GM23338 (cell line): Measurements from ENCODE around the gene SLC28A1. TPM values are rescaled to one million over a fixed set of nuclear protein-coding genes. Genes with fewer than 3 reads are reported as not detected.

Experiments used
- ATAC-seq: fragments of 200-7000 bp; cut with Tn5 transposase; 3 replicates; pipeline ENCODE4 v1.9.1; 2020
- DNase-seq: peaks from one replicate; pipeline ENCODE4 v3.0.0-alpha.2; 2015; ENCODE audit warnings: low spot score
- H2AFZ ChIP-seq: fragments of 200-600 bp; sonication (generic); 2 replicates; pipeline ENCODE4 v1.8.0; 2016; ENCODE audit warnings: antibody characterized with exemption, mild to moderate bottlenecking, moderate library complexity
- H3F3A ChIP-seq: fragments of 200-600 bp; sonication (generic); replicated peaks from 2 replicates; pipeline ENCODE4 v1.8.0; 2017; ENCODE audit warnings: antibody characterized with exemption, mixed run types, low read depth
- H3K27ac ChIP-seq: fragments of 200-600 bp; sonication (generic); 2 replicates; pipeline ENCODE4 v1.6.1; 2016; ENCODE audit warnings: low read depth
- H3K27me3 ChIP-seq: fragments of 200-600 bp; sonication (generic); 2 replicates; pipeline ENCODE4 v1.8.0; 2016; ENCODE audit warnings: mild to moderate bottlenecking, mixed run types, moderate library complexity; ENCODE audit not compliant: insufficient read depth
- H3K36me3 ChIP-seq: fragments of 200-600 bp; sonication (generic); 2 replicates; pipeline ENCODE4 v1.8.0; 2016; ENCODE audit warnings: mild to moderate bottlenecking; ENCODE audit not compliant: insufficient read depth
- H3K4me1 ChIP-seq: fragments of 200-600 bp; sonication (generic); 2 replicates; pipeline ENCODE4 v1.8.0; 2016; ENCODE audit warnings: mild to moderate bottlenecking, moderate library complexity; ENCODE audit not compliant: insufficient read depth
- H3K4me2 ChIP-seq: fragments of 200-600 bp; sonication (generic); 2 replicates; pipeline ENCODE4 v1.7.1; 2017; ENCODE audit warnings: mixed run types
- H3K4me3 ChIP-seq: fragments of 200-600 bp; sonication (generic); 2 replicates; pipeline ENCODE4 v1.6.1; 2016; ENCODE audit warnings: mixed run types
- H3K79me2 ChIP-seq: fragments of 200-600 bp; sonication (generic); replicated peaks from 2 replicates; pipeline ENCODE4 v1.8.0; 2017; ENCODE audit warnings: mild to moderate bottlenecking; ENCODE audit not compliant: insufficient read depth
- H3K9me2 ChIP-seq: fragments of 200-600 bp; sonication (generic); 2 replicates; pipeline ENCODE4 v1.8.0; 2017; ENCODE audit not compliant: insufficient read depth
- H4K20me1 ChIP-seq: fragments of 200-600 bp; sonication (generic); replicated peaks from 2 replicates; pipeline ENCODE4 v1.8.0; 2017; ENCODE audit warnings: mild to moderate bottlenecking; ENCODE audit not compliant: insufficient read depth
- H3K27ac Mint-ChIP-seq: 2 replicates; pipeline ENCODE4 v1.8.0; 2020; ENCODE audit warnings: inconsistent platforms, mild to moderate bottlenecking, moderate library complexity, mixed read lengths
- H3K27me3 Mint-ChIP-seq: 3 replicates; pipeline ENCODE4 v1.8.0; 2022; ENCODE audit warnings: low read depth, mild to moderate bottlenecking, moderate library complexity, mixed read lengths, inconsistent platforms; ENCODE audit not compliant: insufficient read depth, poor library complexity
- H3K36me3 Mint-ChIP-seq: 3 replicates; pipeline ENCODE4 v1.8.0; 2021; ENCODE audit warnings: low read depth, mild to moderate bottlenecking, inconsistent platforms, moderate library complexity, mixed read lengths
- H3K4me1 Mint-ChIP-seq: 3 replicates; pipeline ENCODE4 v1.8.0; 2020; ENCODE audit warnings: mild to moderate bottlenecking, inconsistent platforms, mixed read lengths
- H3K4me3 Mint-ChIP-seq: 3 replicates; pipeline ENCODE4 v1.8.0; 2021; ENCODE audit warnings: moderate library complexity, mild to moderate bottlenecking, inconsistent platforms, mixed read lengths
- H3K9me3 Mint-ChIP-seq: 3 replicates; pipeline ENCODE4 v1.8.0; 2020; ENCODE audit warnings: moderate library complexity, mild to moderate bottlenecking, inconsistent platforms, mixed read lengths
- CREB1 ChIP-seq: fragments of 250-450 bp; sonication (Bioruptor Pico); IDR thresholded peaks from 2 replicates; pipeline ENCODE4 v1.5.0; 2020; ENCODE audit warnings: low read depth, mild to moderate bottlenecking, moderate library complexity
- EZH2 ChIP-seq: fragments of 200-600 bp; sonication (generic); IDR thresholded peaks from one replicate; pipeline ENCODE4 v1.8.0; 2017; ENCODE audit warnings: antibody characterized with exemption, mild to moderate bottlenecking, low read depth; ENCODE audit not compliant: unreplicated experiment
- POLR2AphosphoS5 ChIP-seq: IDR thresholded peaks from 2 replicates; pipeline ENCODE4 v1.6.1; 2016; ENCODE audit warnings: antibody characterized with exemption, low read depth
- STAT1 ChIP-seq: IDR thresholded peaks from one replicate; pipeline ENCODE4 v1.6.1; 2016; ENCODE audit warnings: antibody characterized with exemption; ENCODE audit not compliant: unreplicated experiment
- ZNF331 ChIP-seq: fragments of 250-450 bp; sonication (Bioruptor Pico); IDR thresholded peaks from 2 replicates; pipeline ENCODE4 v1.5.0; 2020; ENCODE audit warnings: low read depth, mild to moderate bottlenecking, moderate library complexity
- polyA plus RNA-seq: library from polyadenylated mRNA; unstranded; fragments of >200 nt; fragmentation: Nextera tagmentation; extraction: Ambion mirVana; gene quantifications from 2 replicates; pipeline ENCODE4 v1.2.1, GENCODE V29; 2016
- total RNA-seq: library from RNA; depleted of rRNA; stranded (reverse); fragments of >200 nt; shearing (Covaris generic); gene quantifications from 2 replicates; pipeline ENCODE4 v1.2.3, GENCODE V29; 2014
- TF ChIP-seq, protein P1 (sequence below): fragments of 250-450 bp; sonication (Bioruptor Pico); IDR thresholded peaks from 2 replicates; pipeline ENCODE4 v1.5.0; 2020; ENCODE audit warnings: mild to moderate bottlenecking, moderate library complexity
- TF ChIP-seq, protein P2 (sequence below), 2 experiments: fragments of 200-600 bp in 1 of 2; sonication (generic) in 1 of 2; conservative IDR thresholded peaks; 2 replicates each; pipeline versions ENCODE4 v1.5.1 to v1.6.1; 2016 to 2017; ENCODE audit warnings: antibody characterized with exemption in 2 of 2, low read depth in 2 of 2, mild to moderate bottlenecking in 2 of 2, moderate library complexity in 1 of 2
- TF ChIP-seq, protein P3 (sequence below): IDR thresholded peaks from one replicate; pipeline ENCODE4 v1.6.1; 2018; ENCODE audit warnings: antibody characterized with exemption; ENCODE audit not compliant: unreplicated experiment

The SLC28A1 gene
- total and polyA plus RNA-seq, 2 experiments from 2014 or later = not detected

DNA sequence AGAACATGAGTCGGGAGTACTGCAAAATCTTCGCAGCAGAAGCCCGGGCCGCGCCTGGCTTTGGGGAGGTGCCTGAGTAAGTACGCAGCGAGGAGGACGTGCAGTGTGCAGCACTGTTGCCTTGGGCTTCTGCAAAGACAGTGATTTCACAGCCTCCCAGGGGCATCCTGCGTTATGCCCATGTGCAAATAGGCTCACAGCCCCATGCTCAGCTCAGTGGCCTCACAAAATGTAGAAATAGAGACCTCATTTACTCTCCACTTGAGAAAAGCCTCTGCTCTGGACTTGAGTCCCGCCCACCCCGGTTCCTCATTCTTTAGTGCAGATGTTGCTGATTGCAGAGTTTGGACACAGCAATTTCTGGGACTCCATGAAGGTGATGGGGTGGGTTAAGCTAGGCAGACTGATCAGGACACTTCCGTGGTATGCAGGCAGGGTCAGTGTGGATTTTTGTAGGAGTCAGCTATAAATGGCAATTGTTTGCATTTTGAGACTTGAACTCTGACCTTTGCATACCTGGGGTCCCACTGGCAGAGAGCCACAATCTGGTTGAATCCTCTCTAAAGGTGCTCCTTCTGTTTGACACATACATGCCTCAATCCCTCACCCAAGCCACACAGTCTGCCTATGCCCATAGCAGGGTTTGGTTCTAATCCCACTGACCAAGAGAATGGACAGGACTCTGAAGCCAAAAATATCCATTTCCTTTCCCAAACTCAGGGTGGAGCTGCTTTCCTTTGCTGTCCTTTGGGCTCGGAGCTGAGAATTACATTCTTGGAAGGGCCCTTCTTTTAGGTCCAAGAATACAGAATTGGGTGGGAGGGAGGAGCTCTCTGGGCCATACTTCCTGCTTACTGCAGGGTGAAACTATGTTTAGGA lies 20.7 kb upstream of the SLC28A1 start:
- H2AFZ ChIP-seq = no peak overlapping the region
- no peaks in the 10 kb centered on the region for H3F3A ChIP-seq
- Mint-ChIP-seq H3K4me3 (no peak overlapping the region), H3K9me3 (no peaks in the 10 kb centered on the region), H3K36me3 (no peaks in the 10 kb centered on the region; the same call in 1 of the 3 replicates), H3K27ac (no peak overlapping the region), H3K27me3 (peaks cover 2% of the 10 kb centered on the region), H3K4me1 (no peaks in the 10 kb centered on the region; the same call in 2 of the 3 replicates)
- H3K36me3 ChIP-seq = peaks cover 3% of the 10 kb centered on the region; the same call in 1 of the 2 replicates
- H3K79me2 ChIP-seq = no peaks in the 10 kb centered on the region
- H3K9me2 ChIP-seq = no peaks in the 10 kb centered on the region
- no peak for TF ChIP-seq POLR2AphosphoS5
- TF ChIP-seq, protein P1, sequence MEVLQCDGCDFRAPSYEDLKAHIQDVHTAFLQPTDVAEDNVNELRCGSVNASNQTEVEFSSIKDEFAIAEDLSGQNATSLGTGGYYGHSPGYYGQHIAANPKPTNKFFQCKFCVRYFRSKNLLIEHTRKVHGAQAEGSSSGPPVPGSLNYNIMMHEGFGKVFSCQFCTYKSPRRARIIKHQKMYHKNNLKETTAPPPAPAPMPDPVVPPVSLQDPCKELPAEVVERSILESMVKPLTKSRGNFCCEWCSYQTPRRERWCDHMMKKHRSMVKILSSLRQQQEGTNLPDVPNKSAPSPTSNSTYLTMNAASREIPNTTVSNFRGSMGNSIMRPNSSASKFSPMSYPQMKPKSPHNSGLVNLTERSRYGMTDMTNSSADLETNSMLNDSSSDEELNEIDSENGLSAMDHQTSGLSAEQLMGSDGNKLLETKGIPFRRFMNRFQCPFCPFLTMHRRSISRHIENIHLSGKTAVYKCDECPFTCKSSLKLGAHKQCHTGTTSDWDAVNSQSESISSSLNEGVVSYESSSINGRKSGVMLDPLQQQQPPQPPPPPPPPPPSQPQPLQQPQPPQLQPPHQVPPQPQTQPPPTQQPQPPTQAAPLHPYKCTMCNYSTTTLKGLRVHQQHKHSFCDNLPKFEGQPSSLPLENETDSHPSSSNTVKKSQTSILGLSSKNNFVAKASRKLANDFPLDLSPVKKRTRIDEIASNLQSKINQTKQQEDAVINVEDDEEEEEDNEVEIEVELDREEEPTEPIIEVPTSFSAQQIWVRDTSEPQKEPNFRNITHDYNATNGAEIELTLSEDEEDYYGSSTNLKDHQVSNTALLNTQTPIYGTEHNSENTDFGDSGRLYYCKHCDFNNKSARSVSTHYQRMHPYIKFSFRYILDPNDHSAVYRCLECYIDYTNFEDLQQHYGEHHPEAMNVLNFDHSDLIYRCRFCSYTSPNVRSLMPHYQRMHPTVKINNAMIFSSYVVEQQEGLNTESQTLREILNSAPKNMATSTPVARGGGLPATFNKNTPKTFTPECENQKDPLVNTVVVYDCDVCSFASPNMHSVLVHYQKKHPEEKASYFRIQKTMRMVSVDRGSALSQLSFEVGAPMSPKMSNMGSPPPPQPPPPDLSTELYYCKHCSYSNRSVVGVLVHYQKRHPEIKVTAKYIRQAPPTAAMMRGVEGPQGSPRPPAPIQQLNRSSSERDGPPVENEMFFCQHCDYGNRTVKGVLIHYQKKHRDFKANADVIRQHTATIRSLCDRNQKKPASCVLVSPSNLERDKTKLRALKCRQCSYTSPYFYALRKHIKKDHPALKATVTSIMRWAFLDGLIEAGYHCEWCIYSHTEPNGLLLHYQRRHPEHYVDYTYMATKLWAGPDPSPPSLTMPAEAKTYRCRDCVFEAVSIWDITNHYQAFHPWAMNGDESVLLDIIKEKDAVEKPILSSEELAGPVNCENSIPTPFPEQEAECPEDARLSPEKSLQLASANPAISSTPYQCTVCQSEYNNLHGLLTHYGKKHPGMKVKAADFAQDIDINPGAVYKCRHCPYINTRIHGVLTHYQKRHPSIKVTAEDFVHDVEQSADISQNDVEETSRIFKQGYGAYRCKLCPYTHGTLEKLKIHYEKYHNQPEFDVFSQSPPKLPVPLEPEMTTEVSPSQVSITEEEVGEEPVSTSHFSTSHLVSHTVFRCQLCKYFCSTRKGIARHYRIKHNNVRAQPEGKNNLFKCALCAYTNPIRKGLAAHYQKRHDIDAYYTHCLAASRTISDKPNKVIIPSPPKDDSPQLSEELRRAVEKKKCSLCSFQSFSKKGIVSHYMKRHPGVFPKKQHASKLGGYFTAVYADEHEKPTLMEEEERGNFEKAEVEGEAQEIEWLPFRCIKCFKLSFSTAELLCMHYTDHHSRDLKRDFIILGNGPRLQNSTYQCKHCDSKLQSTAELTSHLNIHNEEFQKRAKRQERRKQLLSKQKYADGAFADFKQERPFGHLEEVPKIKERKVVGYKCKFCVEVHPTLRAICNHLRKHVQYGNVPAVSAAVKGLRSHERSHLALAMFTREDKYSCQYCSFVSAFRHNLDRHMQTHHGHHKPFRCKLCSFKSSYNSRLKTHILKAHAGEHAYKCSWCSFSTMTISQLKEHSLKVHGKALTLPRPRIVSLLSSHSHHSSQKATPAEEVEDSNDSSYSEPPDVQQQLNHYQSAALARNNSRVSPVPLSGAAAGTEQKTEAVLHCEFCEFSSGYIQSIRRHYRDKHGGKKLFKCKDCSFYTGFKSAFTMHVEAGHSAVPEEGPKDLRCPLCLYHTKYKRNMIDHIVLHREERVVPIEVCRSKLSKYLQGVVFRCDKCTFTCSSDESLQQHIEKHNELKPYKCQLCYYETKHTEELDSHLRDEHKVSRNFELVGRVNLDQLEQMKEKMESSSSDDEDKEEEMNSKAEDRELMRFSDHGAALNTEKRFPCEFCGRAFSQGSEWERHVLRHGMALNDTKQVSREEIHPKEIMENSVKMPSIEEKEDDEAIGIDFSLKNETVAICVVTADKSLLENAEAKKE (CRISPR knock-in tag) = no peak
- TF ChIP-seq, protein P2, sequence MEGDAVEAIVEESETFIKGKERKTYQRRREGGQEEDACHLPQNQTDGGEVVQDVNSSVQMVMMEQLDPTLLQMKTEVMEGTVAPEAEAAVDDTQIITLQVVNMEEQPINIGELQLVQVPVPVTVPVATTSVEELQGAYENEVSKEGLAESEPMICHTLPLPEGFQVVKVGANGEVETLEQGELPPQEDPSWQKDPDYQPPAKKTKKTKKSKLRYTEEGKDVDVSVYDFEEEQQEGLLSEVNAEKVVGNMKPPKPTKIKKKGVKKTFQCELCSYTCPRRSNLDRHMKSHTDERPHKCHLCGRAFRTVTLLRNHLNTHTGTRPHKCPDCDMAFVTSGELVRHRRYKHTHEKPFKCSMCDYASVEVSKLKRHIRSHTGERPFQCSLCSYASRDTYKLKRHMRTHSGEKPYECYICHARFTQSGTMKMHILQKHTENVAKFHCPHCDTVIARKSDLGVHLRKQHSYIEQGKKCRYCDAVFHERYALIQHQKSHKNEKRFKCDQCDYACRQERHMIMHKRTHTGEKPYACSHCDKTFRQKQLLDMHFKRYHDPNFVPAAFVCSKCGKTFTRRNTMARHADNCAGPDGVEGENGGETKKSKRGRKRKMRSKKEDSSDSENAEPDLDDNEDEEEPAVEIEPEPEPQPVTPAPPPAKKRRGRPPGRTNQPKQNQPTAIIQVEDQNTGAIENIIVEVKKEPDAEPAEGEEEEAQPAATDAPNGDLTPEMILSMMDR (conservative IDR thresholded peaks at IDR 0.05; ENCODE audit: low read depth in 2 of 2) = peak in 1 of 2 experiments; percentile 35; a peak in 2 of 4 replicates
- TF ChIP-seq, protein P3, sequence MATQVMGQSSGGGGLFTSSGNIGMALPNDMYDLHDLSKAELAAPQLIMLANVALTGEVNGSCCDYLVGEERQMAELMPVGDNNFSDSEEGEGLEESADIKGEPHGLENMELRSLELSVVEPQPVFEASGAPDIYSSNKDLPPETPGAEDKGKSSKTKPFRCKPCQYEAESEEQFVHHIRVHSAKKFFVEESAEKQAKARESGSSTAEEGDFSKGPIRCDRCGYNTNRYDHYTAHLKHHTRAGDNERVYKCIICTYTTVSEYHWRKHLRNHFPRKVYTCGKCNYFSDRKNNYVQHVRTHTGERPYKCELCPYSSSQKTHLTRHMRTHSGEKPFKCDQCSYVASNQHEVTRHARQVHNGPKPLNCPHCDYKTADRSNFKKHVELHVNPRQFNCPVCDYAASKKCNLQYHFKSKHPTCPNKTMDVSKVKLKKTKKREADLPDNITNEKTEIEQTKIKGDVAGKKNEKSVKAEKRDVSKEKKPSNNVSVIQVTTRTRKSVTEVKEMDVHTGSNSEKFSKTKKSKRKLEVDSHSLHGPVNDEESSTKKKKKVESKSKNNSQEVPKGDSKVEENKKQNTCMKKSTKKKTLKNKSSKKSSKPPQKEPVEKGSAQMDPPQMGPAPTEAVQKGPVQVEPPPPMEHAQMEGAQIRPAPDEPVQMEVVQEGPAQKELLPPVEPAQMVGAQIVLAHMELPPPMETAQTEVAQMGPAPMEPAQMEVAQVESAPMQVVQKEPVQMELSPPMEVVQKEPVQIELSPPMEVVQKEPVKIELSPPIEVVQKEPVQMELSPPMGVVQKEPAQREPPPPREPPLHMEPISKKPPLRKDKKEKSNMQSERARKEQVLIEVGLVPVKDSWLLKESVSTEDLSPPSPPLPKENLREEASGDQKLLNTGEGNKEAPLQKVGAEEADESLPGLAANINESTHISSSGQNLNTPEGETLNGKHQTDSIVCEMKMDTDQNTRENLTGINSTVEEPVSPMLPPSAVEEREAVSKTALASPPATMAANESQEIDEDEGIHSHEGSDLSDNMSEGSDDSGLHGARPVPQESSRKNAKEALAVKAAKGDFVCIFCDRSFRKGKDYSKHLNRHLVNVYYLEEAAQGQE = no peak
- TF ChIP-seq EZH2 = no peak
- TF ChIP-seq CREB1 = no peak
- TF ChIP-seq STAT1 = no peak
- TF ChIP-seq ZNF331 = no peak
- no peak for DNase-seq
- H3K4me3 ChIP-seq = no peak overlapping the region
- no peaks in the 10 kb centered on the region for H3K4me1 ChIP-seq
- no peak overlapping the region for H3K4me2 ChIP-seq
- no peaks in the 10 kb centered on the region; the same call in 1 of the 2 replicates for H4K20me1 ChIP-seq
- H3K27ac ChIP-seq = no peak overlapping the region
- ATAC-seq = no peak; the same call in 2 of the 3 replicates
- no peaks in the 10 kb centered on the region for H3K27me3 ChIP-seq
